IMR-90 (cell line): ENCODE measurements around the gene MMP2. TPM values are rescaled to one million over a fixed set of nuclear protein-coding genes. Genes with fewer than 3 reads are reported as not detected.

ENCODE experiments used
- ATAC-seq: fragments of 200-7000 bp; cut with Tn5 transposase; 2 replicates; pipeline ENCODE4 v1.9.1; 2020; ENCODE audit warnings: low read depth, mild to moderate bottlenecking, moderate library complexity
- BruUV-seq: library from RNA; stranded (reverse); fragments of 400-500 nt; replicated peaks from 2 replicates; lab custom pipeline; 2021; lab: Mats Ljungman, UMichigan
- CTCF ChIA-PET: fragments of 300-600 bp; formaldehyde crosslinking; extraction: SDS; loops from one replicate; lab custom pipeline; 2021; ENCODE audit warnings: antibody characterized with exemption; lab: Yijun Ruan, JAX
- POLR2A ChIA-PET: fragments of 300-600 bp; sonication (Branson Sonifier 250); formaldehyde crosslinking; loops from one replicate; lab custom pipeline; 2022; ENCODE audit warnings: antibody characterized with exemption; ENCODE audit not compliant: unreplicated experiment; lab: Charles Lee
- DNase-seq: peaks from one replicate; pipeline ENCODE4 v3.0.0; 2013
- H2AFZ ChIP-seq: replicated peaks from 2 replicates; pipeline ENCODE3; 2013; ENCODE audit warnings: low read length, mild to moderate bottlenecking; ENCODE audit not compliant: poor library complexity
- H2AK5ac ChIP-seq: 2 replicates; pipeline ENCODE4 v1.6.1; 2013; ENCODE audit warnings: low read depth, low read length, inconsistent platforms
- H2AK9ac ChIP-seq: replicated peaks from 2 replicates; pipeline ENCODE3; 2013; ENCODE audit warnings: mild to moderate bottlenecking, low read depth, low read length, moderate library complexity; ENCODE audit not compliant: poor library complexity
- H2BK120ac ChIP-seq: 2 replicates; pipeline ENCODE4 v1.6.1; 2013; ENCODE audit warnings: low read depth, low read length, inconsistent platforms
- H2BK15ac ChIP-seq: 3 replicates; pipeline ENCODE4 v1.6.1; 2013; ENCODE audit warnings: low read depth, low read length, inconsistent platforms
- H2BK20ac ChIP-seq: 2 replicates; pipeline ENCODE4 v1.6.1; 2013; ENCODE audit warnings: low read depth, mild to moderate bottlenecking, inconsistent platforms, low read length, moderate library complexity
- H2BK5ac ChIP-seq: 2 replicates; pipeline ENCODE4 v1.6.1; 2013; ENCODE audit warnings: mild to moderate bottlenecking, low read depth, low read length, inconsistent platforms; ENCODE audit not compliant: poor library complexity, severe bottlenecking
- H3K14ac ChIP-seq: replicated peaks from 2 replicates; pipeline ENCODE4 v1.6.1; 2013; ENCODE audit warnings: low read depth, low read length, inconsistent platforms
- H3K18ac ChIP-seq: 2 replicates; pipeline ENCODE4 v1.6.1; 2013; ENCODE audit warnings: low read depth, low read length, control low read depth
- H3K23ac ChIP-seq: 2 replicates; pipeline ENCODE4 v1.6.1; 2013; ENCODE audit warnings: low read depth, low read length, inconsistent platforms
- H3K27ac ChIP-seq: 2 replicates; pipeline ENCODE4 v1.5.1; 2013; ENCODE audit warnings: mild to moderate bottlenecking, control low read depth, low read length; ENCODE audit not compliant: insufficient read depth
- H3K27me3 ChIP-seq: 2 replicates; pipeline ENCODE4 v1.6.1; 2013; ENCODE audit warnings: low read length; ENCODE audit not compliant: control insufficient read depth, insufficient read depth
- H3K36me3 ChIP-seq: 2 replicates; pipeline ENCODE4 v1.6.1; 2013; ENCODE audit warnings: low read length, mixed read lengths; ENCODE audit not compliant: control insufficient read depth, insufficient read depth
- H3K4ac ChIP-seq: 2 replicates; pipeline ENCODE4 v1.6.1; 2013; ENCODE audit warnings: low read depth, low read length, inconsistent platforms
- H3K4me1 ChIP-seq: 2 replicates; pipeline ENCODE4 v1.6.1; 2013; ENCODE audit warnings: low read length, mixed read lengths; ENCODE audit not compliant: control insufficient read depth, insufficient read depth
- H3K4me2 ChIP-seq: 2 replicates; pipeline ENCODE4 v1.6.1; 2013; ENCODE audit warnings: low read depth, mild to moderate bottlenecking, control low read depth, low read length, moderate library complexity
- H3K4me3 ChIP-seq: 2 replicates; pipeline ENCODE4 v1.5.1; 2013; ENCODE audit warnings: low read depth, mild to moderate bottlenecking, control low read depth, low read length, moderate library complexity; ENCODE audit not compliant: insufficient read depth
- H3K56ac ChIP-seq: 2 replicates; pipeline ENCODE4 v1.6.1; 2013; ENCODE audit warnings: low read length, inconsistent platforms; ENCODE audit not compliant: insufficient read depth; ENCODE audit errors: extremely low read depth
- H3K79me1 ChIP-seq, 2 experiments: 2 replicates each; pipeline ENCODE4 v1.6.1; 2013; ENCODE audit warnings: low read length in 2 of 2, inconsistent platforms in 1 of 2, low read depth in 1 of 2
- H3K9ac ChIP-seq: 2 replicates; pipeline ENCODE4 v1.6.1; 2013; ENCODE audit warnings: low read depth, low read length, control low read depth
- H3K9me1 ChIP-seq: 2 replicates; pipeline ENCODE4 v1.6.1; 2013; ENCODE audit warnings: low read length, inconsistent platforms; ENCODE audit not compliant: insufficient read depth
- H3K9me3 ChIP-seq: 2 replicates; pipeline ENCODE4 v1.6.1; 2013; ENCODE audit warnings: low read length; ENCODE audit not compliant: control insufficient read depth, insufficient read depth
- H4K20me1 ChIP-seq: 2 replicates; pipeline ENCODE4 v1.6.1; 2013; ENCODE audit warnings: low read length, inconsistent platforms; ENCODE audit not compliant: insufficient read depth
- H4K5ac ChIP-seq: 2 replicates; pipeline ENCODE4 v1.6.1; 2013; ENCODE audit warnings: mild to moderate bottlenecking, low read depth, low read length, control low read depth
- H4K8ac ChIP-seq, 2 experiments: 2 replicates each; pipeline ENCODE4 v1.6.1; 2013; ENCODE audit warnings: low read depth in 2 of 2, low read length in 2 of 2, control low read depth in 1 of 2, inconsistent platforms in 1 of 2
- H4K91ac ChIP-seq: 2 replicates; pipeline ENCODE4 v1.6.1; 2013; ENCODE audit warnings: low read depth, low read length, inconsistent platforms; ENCODE audit not compliant: insufficient read depth
- CEBPB ChIP-seq: IDR thresholded peaks from 2 replicates; pipeline ENCODE4 v1.6.1; 2012; ENCODE audit warnings: low read depth, low read length, improper control_type of control experiment
- FOS ChIP-seq: fragments of 150-350 bp; IDR thresholded peaks from 2 replicates; pipeline ENCODE4 v1.6.1; 2016; ENCODE audit warnings: low read depth, low read length
- MAFK ChIP-seq: IDR thresholded peaks from 2 replicates; pipeline ENCODE4 v1.6.1; 2012; ENCODE audit warnings: low read depth, low read length, improper control_type of control experiment
- NFE2L2 ChIP-seq: fragments of 150-350 bp; IDR thresholded peaks from 2 replicates; pipeline ENCODE4 v1.6.1; 2016; ENCODE audit warnings: low read depth, mild to moderate bottlenecking, low read length
- POLR2A ChIP-seq: IDR thresholded peaks from 2 replicates; pipeline ENCODE4 v1.6.1; 2012; ENCODE audit warnings: mild to moderate bottlenecking, low read depth, low read length
- RAD21 ChIP-seq: IDR thresholded peaks from 2 replicates; pipeline ENCODE4 v1.6.1; 2012; ENCODE audit warnings: low read length, improper control_type of control experiment
- RCOR1 ChIP-seq: IDR thresholded peaks from 2 replicates; pipeline ENCODE4 v1.6.1; 2012; ENCODE audit warnings: mild to moderate bottlenecking, low read length, improper control_type of control experiment; ENCODE audit not compliant: insufficient replicate concordance
- RFX5 ChIP-seq: IDR thresholded peaks from 2 replicates; pipeline ENCODE4 v1.8.0; 2012; ENCODE audit warnings: low read depth, mild to moderate bottlenecking, low read length, moderate library complexity
- WGBS, 2 experiments: methylation state at CpG; one replicate each; pipeline versions ENCODE4 v1.1.5 to v1.1.7; 2013; ENCODE audit warnings: missing lambda C conversion rate in 2 of 2; ENCODE audit not compliant: insufficient read length in 1 of 2; ENCODE audit errors: extremely low coverage in 2 of 2; 5-methylcytosine and 5-hydroxymethylcytosine counted together
- dilution Hi-C: fragments of 300-500 bp; cut with HindIII; formaldehyde crosslinking; loops from one replicate; pipeline ENCODE4 v1.14.3; 2018; ENCODE audit warnings: low sequenced_read_pairs; ENCODE audit not compliant: unreplicated experiment
- in situ Hi-C: fragments of 300-500 bp; cut with MboI; formaldehyde crosslinking; loops from 3 replicates; pipeline ENCODE4 v1.14.3; 2019; ENCODE audit warnings: low sequenced_read_pairs, inconsistent platforms, mixed read lengths
- intact Hi-C: fragments of 100-400 bp; cut with micrococcal nuclease; formaldehyde crosslinking; loops from 2 replicates; pipeline ENCODE4 v1.10.0; 2022
- polyA plus RNA-seq, 3 experiments: library from polyadenylated mRNA; depleted of rRNA; stranded (reverse); fragments of >200 nt; gene quantifications; 2 replicates each; pipeline ENCODE4 v1.2.3, GENCODE V29; 2012; ENCODE audit warnings: low replicate concordance in 1 of 3
- total RNA-seq: library from RNA; depleted of rRNA; stranded (reverse); fragments of >200 nt; gene quantifications from 2 replicates; pipeline ENCODE4 v1.2.3, GENCODE V29; 2012

MMP2 gene
- total and polyA plus RNA-seq, 2 of the 4 experiments (the other 2 are of a cell fraction) = 240 to 574 TPM

DNA sequence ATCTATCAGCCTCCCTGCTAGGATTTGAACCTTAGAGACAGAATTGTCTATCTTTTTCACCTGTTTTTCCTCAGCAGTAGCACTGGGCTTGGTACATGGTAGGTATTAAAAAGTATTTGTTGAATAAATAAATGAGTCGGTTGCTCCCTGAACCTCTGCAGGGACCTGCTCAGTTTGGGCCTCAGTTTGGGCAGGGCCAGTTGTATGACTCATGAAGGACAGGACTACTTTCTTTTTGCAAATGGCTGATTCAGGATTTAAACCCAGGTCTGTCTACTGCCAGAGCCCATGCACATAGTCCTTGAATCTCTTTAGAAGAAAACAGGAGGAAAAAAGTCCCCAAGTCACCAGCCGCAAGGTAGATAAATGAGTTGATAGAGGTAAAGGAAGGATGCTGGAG is 3.1 kb downstream of the MMP2 start:
- H2BK20ac ChIP-seq = no peak overlapping the region
- H3K9ac ChIP-seq = no peak overlapping the region
- CTCF ChIA-PET = no interaction called here
- H3K36me3 ChIP-seq = peaks cover 40% of the 10 kb centered on the region
- DNase-seq (peak; percentile 57), ATAC-seq (no peak)
- peak overlapping the region; percentile 19; the same call in 1 of the 2 replicates for H3K14ac ChIP-seq
- H2BK120ac ChIP-seq = no peak overlapping the region
- intact Hi-C loops (no loop called here), dilution Hi-C loops (no loop called here), in situ Hi-C loops (loop anchor here (25.0 kb wide), 1 partner anchor 880 kb away; no protein-coding TSS in a partner anchor)
- TF ChIP-seq FOS = peak; percentile 48; the same call in 1 of the 2 replicates
- TF ChIP-seq MAFK = peak; percentile 15; the same call in 1 of the 2 replicates
- TF ChIP-seq POLR2A = no peak
- TF ChIP-seq RCOR1 = no peak
- TF ChIP-seq RFX5 = no peak
- no peak for TF ChIP-seq NFE2L2
- TF ChIP-seq RAD21 = no peak
- TF ChIP-seq CEBPB = no peak
- BruUV-seq = no TSS peak
- no peak overlapping the region for H4K8ac ChIP-seq
- peak overlapping the region; percentile 38; the same call in 1 of the 2 replicates for H2AK5ac ChIP-seq
- H3K4me2 ChIP-seq = peak overlapping the region; percentile 2; the same call in 1 of the 2 replicates
- POLR2A ChIA-PET = no interaction called here
- H2AK9ac ChIP-seq = no peak overlapping the region
- no peak overlapping the region for H3K27ac ChIP-seq
- H4K5ac ChIP-seq = no peak overlapping the region
- no peak overlapping the region for H4K91ac ChIP-seq
- peaks cover 35% of the 10 kb centered on the region for H3K9me1 ChIP-seq
- no peaks in the 10 kb centered on the region for H3K27me3 ChIP-seq
- WGBS, 2 experiments = no CpG with 5 or more reads among the region's 2 CpGs
- peaks cover 34 to 60% of the 10 kb centered on the region in 2 experiments for H3K79me1 ChIP-seq
- H3K23ac ChIP-seq = no peak overlapping the region; the same call in 1 of the 2 replicates
- H3K56ac ChIP-seq = no peak overlapping the region
- H2AFZ ChIP-seq = no peak overlapping the region
- H3K9me3 ChIP-seq = no peaks in the 10 kb centered on the region
- peaks cover 25% of the 10 kb centered on the region; the same call in 1 of the 2 replicates for H4K20me1 ChIP-seq
- no peak overlapping the region for H3K18ac ChIP-seq
- H3K4me1 ChIP-seq = peaks cover 12% of the 10 kb centered on the region
- no peak overlapping the region for H3K4me3 ChIP-seq
- H2BK15ac ChIP-seq = no peak overlapping the region
- no peak overlapping the region for H2BK5ac ChIP-seq
- H3K4ac ChIP-seq = no peak overlapping the region
